ENCODE results near the gene NETO2.
A peak's percentile ranks its signal among the peaks of the same experiment; 100 is the strongest.

The NETO2 gene

DNA sequence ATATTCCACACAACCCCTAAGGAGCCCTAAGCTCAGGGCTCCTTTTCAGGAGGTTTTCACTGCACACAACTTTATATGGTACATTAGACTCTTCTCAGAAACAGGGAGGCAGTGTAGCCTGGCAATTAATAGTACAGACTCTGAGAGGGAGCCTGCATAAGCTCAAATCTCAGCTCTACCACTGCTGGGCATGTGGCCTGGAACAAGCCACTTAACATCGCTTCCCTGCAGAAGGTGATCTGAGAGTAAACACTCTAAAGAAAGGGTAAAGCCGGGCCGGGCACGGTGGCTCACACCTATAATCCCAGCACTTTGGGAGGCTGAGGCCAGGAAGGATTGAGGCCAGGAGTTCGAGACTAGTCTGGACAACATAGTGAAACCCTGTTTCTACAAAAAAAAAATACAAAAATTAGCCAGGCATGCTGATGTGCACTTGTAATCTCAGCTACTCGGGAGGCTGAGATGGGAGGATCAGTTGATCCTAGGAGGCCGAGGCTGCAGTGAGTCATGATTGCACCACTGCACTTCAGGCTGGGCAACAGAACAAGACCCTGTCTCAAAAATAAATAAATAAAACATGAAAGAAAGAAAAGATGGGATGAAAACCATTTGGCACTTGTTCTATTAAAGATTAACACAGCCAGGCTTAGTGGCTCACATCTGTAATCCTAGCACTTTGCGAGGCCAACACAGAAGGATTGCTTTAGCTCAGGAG, 99.6 kb downstream of the NETO2 start:
- DNase-seq (ENCODE audit: low read depth in 2 of 2): no peak
- TF ChIP-seq, protein P1, sequence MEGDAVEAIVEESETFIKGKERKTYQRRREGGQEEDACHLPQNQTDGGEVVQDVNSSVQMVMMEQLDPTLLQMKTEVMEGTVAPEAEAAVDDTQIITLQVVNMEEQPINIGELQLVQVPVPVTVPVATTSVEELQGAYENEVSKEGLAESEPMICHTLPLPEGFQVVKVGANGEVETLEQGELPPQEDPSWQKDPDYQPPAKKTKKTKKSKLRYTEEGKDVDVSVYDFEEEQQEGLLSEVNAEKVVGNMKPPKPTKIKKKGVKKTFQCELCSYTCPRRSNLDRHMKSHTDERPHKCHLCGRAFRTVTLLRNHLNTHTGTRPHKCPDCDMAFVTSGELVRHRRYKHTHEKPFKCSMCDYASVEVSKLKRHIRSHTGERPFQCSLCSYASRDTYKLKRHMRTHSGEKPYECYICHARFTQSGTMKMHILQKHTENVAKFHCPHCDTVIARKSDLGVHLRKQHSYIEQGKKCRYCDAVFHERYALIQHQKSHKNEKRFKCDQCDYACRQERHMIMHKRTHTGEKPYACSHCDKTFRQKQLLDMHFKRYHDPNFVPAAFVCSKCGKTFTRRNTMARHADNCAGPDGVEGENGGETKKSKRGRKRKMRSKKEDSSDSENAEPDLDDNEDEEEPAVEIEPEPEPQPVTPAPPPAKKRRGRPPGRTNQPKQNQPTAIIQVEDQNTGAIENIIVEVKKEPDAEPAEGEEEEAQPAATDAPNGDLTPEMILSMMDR (IDR thresholded peaks at IDR 0.05; ENCODE audit: low read depth, low read length): no peak
- no peak overlapping the region for H3K4me3 ChIP-seq (replicated peaks in 1 of 2; ENCODE audit: low read depth in 2 of 2, low read length in 2 of 2)

DNA sequence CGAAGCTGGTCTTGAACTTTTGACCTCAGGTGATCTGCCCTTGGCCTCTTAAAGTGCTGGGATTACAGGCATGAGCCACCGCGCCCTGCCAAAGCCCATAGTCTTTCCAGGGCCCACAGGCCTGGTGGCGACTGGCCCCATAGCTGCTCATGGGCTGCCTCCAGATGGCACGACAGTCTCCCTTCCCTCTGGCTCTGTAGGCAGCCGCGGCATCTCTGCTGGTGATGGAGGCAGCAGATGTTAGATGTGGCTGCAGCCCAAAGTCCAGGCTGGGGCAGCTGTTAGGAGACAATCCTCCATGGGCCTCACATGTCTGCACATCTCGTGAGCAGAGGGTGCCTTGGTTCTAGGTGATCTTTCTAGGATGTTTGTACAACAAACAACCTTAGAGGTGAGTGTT, 100.5 kb downstream of the NETO2 start:
- no peak overlapping the region for H3K4me3 ChIP-seq (replicated peaks in 1 of 2; ENCODE audit: low read depth in 2 of 2, low read length in 2 of 2)
- TF ChIP-seq, protein P1 (IDR thresholded peaks at IDR 0.05; ENCODE audit: low read depth, low read length): no peak
- no peak for DNase-seq (ENCODE audit: low read depth in 2 of 2)

- TF ChIP-seq, protein P1 (IDR thresholded peaks at IDR 0.05; ENCODE audit: low read depth, low read length): peak; percentile 85
- peak; percentile 78 to 81 for DNase-seq (ENCODE audit: low read depth in 2 of 2)
- H3K4me3 ChIP-seq (replicated peaks in 1 of 2; ENCODE audit: low read depth in 2 of 2, low read length in 2 of 2): peak overlapping the region; percentile 59 to 65
Observed at GRCh38 chr16:47037746-47038458, 105.8 kb downstream of the NETO2 start.

GRCh38 chr16:47037396-47037745, 106.4 kb downstream of the NETO2 start:
- DNase-seq (ENCODE audit: low read depth in 2 of 2): peak in 1 of 2 donors; percentile 11
- TF ChIP-seq, protein P1 (IDR thresholded peaks at IDR 0.05; ENCODE audit: low read depth, low read length): no peak
- peak overlapping the region; percentile 59 to 65 for H3K4me3 ChIP-seq (replicated peaks in 1 of 2; ENCODE audit: low read depth in 2 of 2, low read length in 2 of 2)

DNA sequence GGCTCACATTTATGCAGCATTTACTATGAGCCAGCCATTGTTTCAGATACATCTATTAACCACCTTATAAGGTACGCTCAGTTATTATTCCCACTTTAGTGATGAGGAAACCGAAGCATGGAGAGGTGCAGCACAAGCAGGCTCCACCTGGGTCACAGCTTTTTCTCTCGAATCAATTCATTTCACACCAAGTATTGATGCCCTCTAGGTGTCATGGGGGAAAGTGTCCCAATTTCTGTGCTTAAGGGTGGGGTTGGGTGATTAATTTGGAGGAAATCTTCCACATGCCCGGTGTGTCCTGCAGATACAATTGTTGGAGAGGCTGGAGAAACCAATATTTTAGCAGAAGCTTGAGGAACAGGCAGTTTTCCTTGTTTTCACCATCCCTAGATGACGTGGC, 107.5 kb downstream of the NETO2 start:
- TF ChIP-seq, protein P1 (IDR thresholded peaks at IDR 0.05; ENCODE audit: low read depth, low read length): no peak
- no peak for DNase-seq (ENCODE audit: low read depth in 2 of 2)
- H3K4me3 ChIP-seq (replicated peaks in 1 of 2; ENCODE audit: low read depth in 2 of 2, low read length in 2 of 2): no peak overlapping the region

- no peak overlapping the region for H3K4me3 ChIP-seq (replicated peaks in 1 of 2; ENCODE audit: low read depth in 2 of 2, low read length in 2 of 2)
- TF ChIP-seq, protein P1 (IDR thresholded peaks at IDR 0.05; ENCODE audit: low read depth, low read length): no peak
- no peak for DNase-seq (ENCODE audit: low read depth in 2 of 2)
Observed at GRCh38 chr16:47035436-47035835, 108.3 kb downstream of the NETO2 start.

Measured in cardiac fibroblast (primary cell).